Stimulated activated CD4-positive, alpha-beta T cell treated with anti-CD3 and anti-CD28 coated beads, Interleukin-1b, Interleukin-23, amount 100 ng/mL, for 24 hours (primary cell): ENCODE measurements around the gene TLCD5.

Experiments used
- DNase-seq, 4 experiments: peaks; one replicate each; pipeline ENCODE4 v3.0.0-alpha.2; 2020; ENCODE audit warnings: low read depth in 4 of 4, low spot score in 1 of 4

Gene TLCD5

GRCh38 chr11:120336641-120337354 is 11.7 kb downstream of the TLCD5 start:
- DNase-seq, result peak in 2 of 4 experiments; percentile 18 to 19

GRCh38 chr11:120337355-120338106 is 12.4 kb downstream of the TLCD5 start:
- no peak for DNase-seq

GRCh38 chr11:120338107-120338933 is 13.2 kb downstream of the TLCD5 start:
- DNase-seq, result no peak

- DNase-seq, result no peak
These were observed 14.3 kb downstream of the TLCD5 start for GRCh38 chr11:120339394-120339890.

- no peak for DNase-seq
These were observed 15.4 kb downstream of the TLCD5 start for GRCh38 chr11:120340529-120340928.

GRCh38 chr11:120342226-120342625 is 17.1 kb downstream of the TLCD5 start:
- DNase-seq, result no peak

GRCh38 chr11:120342678-120343077 is 17.6 kb downstream of the TLCD5 start:
- no peak for DNase-seq

- DNase-seq, result no peak
These were observed 18.3 kb downstream of the TLCD5 start for GRCh38 chr11:120343429-120343828.

GRCh38 chr11:120344302-120345004 is 19.4 kb downstream of the TLCD5 start:
- no peak for DNase-seq

- DNase-seq, result no peak
These were observed 21.1 kb downstream of the TLCD5 start for GRCh38 chr11:120346233-120346632.

GRCh38 chr11:120350637-120351036 is 25.5 kb downstream of the TLCD5 start:
- no peak for DNase-seq

GRCh38 chr11:120352405-120352804 is 27.3 kb downstream of the TLCD5 start:
- DNase-seq, result no peak

- no peak for DNase-seq
These were observed 29.0 kb downstream of the TLCD5 start for GRCh38 chr11:120354068-120354467.

- no peak for DNase-seq
These were observed 29.7 kb downstream of the TLCD5 start for GRCh38 chr11:120354779-120355178.

- DNase-seq, result no peak
These were observed 32.5 kb downstream of the TLCD5 start for GRCh38 chr11:120357620-120358019.

GRCh38 chr11:120358729-120359128 is 33.6 kb downstream of the TLCD5 start:
- DNase-seq, result no peak

- DNase-seq, result no peak
These were observed 38.3 kb downstream of the TLCD5 start for GRCh38 chr11:120363436-120363835.

- no peak for DNase-seq
These were observed 40.4 kb downstream of the TLCD5 start for GRCh38 chr11:120365512-120365911.

GRCh38 chr11:120372296-120372695 is 47.2 kb downstream of the TLCD5 start:
- no peak for DNase-seq

- no peak for DNase-seq
These were observed 50.0 kb downstream of the TLCD5 start for GRCh38 chr11:120375076-120375475.
